ENCODE measurements around the gene EXOC6. TPM values are rescaled to one million over a fixed set of nuclear protein-coding genes. Genes with fewer than 3 reads are reported as not detected.

Gene EXOC6
- total RNA-seq, 1 donor from 2014 or later = 9.1 TPM

GRCh38 chr10:92890471-92890870, 42.2 kb downstream of the EXOC6 start:
- Mint-ChIP-seq H3K9me3 (ENCODE audit: unreplicated experiment) (no peaks in the 10 kb centered on the region), H3K4me1 (ENCODE audit: low read depth, unreplicated experiment) (no peaks in the 10 kb centered on the region), H3K27ac (ENCODE audit: unreplicated experiment) (no peak overlapping the region), H3K36me3 (ENCODE audit: unreplicated experiment) (no peaks in the 10 kb centered on the region), H3K27me3 (ENCODE audit: unreplicated experiment) (no peaks in the 10 kb centered on the region), H3K4me3 (ENCODE audit: unreplicated experiment) (no peak overlapping the region)
- TF ChIP-seq CTCF (IDR thresholded peaks at IDR 0.05; ENCODE audit: partially characterized antibody, unreplicated experiment) = no peak
- no peak for DNase-seq

- H3K4me3 Mint-ChIP-seq (ENCODE audit: unreplicated experiment) = no peak overlapping the region
- DNase-seq = no peak
- H3K27me3 Mint-ChIP-seq (ENCODE audit: unreplicated experiment) = no peaks in the 10 kb centered on the region
- no peak for TF ChIP-seq CTCF (IDR thresholded peaks at IDR 0.05; ENCODE audit: partially characterized antibody, unreplicated experiment)
- H3K9me3 Mint-ChIP-seq (ENCODE audit: unreplicated experiment) = no peaks in the 10 kb centered on the region
- H3K27ac Mint-ChIP-seq (ENCODE audit: unreplicated experiment) = no peak overlapping the region
- H3K4me1 Mint-ChIP-seq (ENCODE audit: low read depth, unreplicated experiment) = no peaks in the 10 kb centered on the region
- no peaks in the 10 kb centered on the region for H3K36me3 Mint-ChIP-seq (ENCODE audit: unreplicated experiment)
Observed at GRCh38 chr10:92891885-92892690, 43.8 kb downstream of the EXOC6 start.

- Mint-ChIP-seq H3K27me3 (ENCODE audit: unreplicated experiment) (no peaks in the 10 kb centered on the region), H3K36me3 (ENCODE audit: unreplicated experiment) (no peaks in the 10 kb centered on the region), H3K9me3 (ENCODE audit: unreplicated experiment) (no peaks in the 10 kb centered on the region), H3K27ac (ENCODE audit: unreplicated experiment) (no peak overlapping the region), H3K4me3 (ENCODE audit: unreplicated experiment) (no peak overlapping the region), H3K4me1 (ENCODE audit: low read depth, unreplicated experiment) (no peaks in the 10 kb centered on the region)
- no peak for DNase-seq
- TF ChIP-seq CTCF (IDR thresholded peaks at IDR 0.05; ENCODE audit: partially characterized antibody, unreplicated experiment) = no peak
Observed at GRCh38 chr10:92892691-92893054, 44.4 kb downstream of the EXOC6 start.

- no peaks in the 10 kb centered on the region for H3K27me3 Mint-ChIP-seq (ENCODE audit: unreplicated experiment)
- H3K4me3 Mint-ChIP-seq (ENCODE audit: unreplicated experiment) = no peak overlapping the region
- no peak for DNase-seq
- H3K9me3 Mint-ChIP-seq (ENCODE audit: unreplicated experiment) = no peaks in the 10 kb centered on the region
- H3K36me3 Mint-ChIP-seq (ENCODE audit: unreplicated experiment) = no peaks in the 10 kb centered on the region
- H3K27ac Mint-ChIP-seq (ENCODE audit: unreplicated experiment) = no peak overlapping the region
- no peak for TF ChIP-seq CTCF (IDR thresholded peaks at IDR 0.05; ENCODE audit: partially characterized antibody, unreplicated experiment)
- H3K4me1 Mint-ChIP-seq (ENCODE audit: low read depth, unreplicated experiment) = no peaks in the 10 kb centered on the region
Observed at GRCh38 chr10:92894081-92894655, 45.8 kb downstream of the EXOC6 start.

GRCh38 chr10:92897916-92898315, 49.6 kb downstream of the EXOC6 start:
- Mint-ChIP-seq H3K36me3 (ENCODE audit: unreplicated experiment) (no peaks in the 10 kb centered on the region), H3K4me1 (ENCODE audit: low read depth, unreplicated experiment) (no peaks in the 10 kb centered on the region), H3K4me3 (ENCODE audit: unreplicated experiment) (no peak overlapping the region), H3K27me3 (ENCODE audit: unreplicated experiment) (no peaks in the 10 kb centered on the region), H3K9me3 (ENCODE audit: unreplicated experiment) (no peaks in the 10 kb centered on the region), H3K27ac (ENCODE audit: unreplicated experiment) (no peak overlapping the region)
- no peak for DNase-seq
- TF ChIP-seq CTCF (IDR thresholded peaks at IDR 0.05; ENCODE audit: partially characterized antibody, unreplicated experiment) = no peak

All from glutamatergic neuron (in vitro differentiated cells).